Motor neuron (in vitro differentiated cells): ENCODE results near the gene ATP4A. TPM values are rescaled to one million over a fixed set of nuclear protein-coding genes. Genes with fewer than 3 reads are reported as not detected.
A peak's percentile ranks its signal among the peaks of the same experiment; 100 is the strongest.

ENCODE experiments used
- ATAC-seq, 8 experiments: fragments of 200-7000 bp; cut with Tn5 transposase; replicated peaks in 6 of 8; 2 replicates each; pipeline ENCODE4 v1.8.0; 2021; ENCODE audit warnings: mild to moderate bottlenecking in 8 of 8, moderate library complexity in 8 of 8
- H3K27ac ChIP-seq, 2 donors: fragments of 250-450 bp; sonication (Bioruptor Pico); 2 replicates each; pipeline ENCODE4 v1.9.0; 2021; ENCODE audit warnings: antibody characterized with exemption in 2 of 2, mild to moderate bottlenecking in 2 of 2, moderate library complexity in 1 of 2
- H3K4me1 ChIP-seq, 2 donors: fragments of 250-450 bp; sonication (Bioruptor Pico); replicated peaks in 1 of 2; 2 replicates each; pipeline ENCODE4 v1.6.1; 2021; ENCODE audit warnings: antibody characterized with exemption in 2 of 2, mild to moderate bottlenecking in 2 of 2, moderate library complexity in 1 of 2
- H3K4me3 ChIP-seq, 5 donors: fragments of 250-450 bp; sonication (Bioruptor Pico); 2 replicates each; pipeline ENCODE4 v1.9.0; 2021; ENCODE audit warnings: antibody characterized with exemption in 5 of 5, mild to moderate bottlenecking in 5 of 5, moderate library complexity in 4 of 5
- WGBS, 10 experiments: fragments of 450-650 bp; shearing (Covaris generic); methylation state at CpG; one replicate each; pipeline ENCODE4 v1.0.0; 2022; 5-methylcytosine and 5-hydroxymethylcytosine counted together
- in situ Hi-C, 9 experiments: fragments of 400-800 bp; cut with MboI; loops; one replicate each; pipeline ENCODE4 v1.15.0; 2021; ENCODE audit warnings: low sequenced_read_pairs in 9 of 9, low pct_unique_long_range_greater_than_20kb in 2 of 9; ENCODE audit not compliant: unreplicated experiment in 9 of 9
- total RNA-seq, 8 experiments: library from RNA; unstranded; fragments of 300-600 nt; gene quantifications; 2 replicates each; pipeline versions ENCODE4 v1.2.3 to v1.2.4, GENCODE V29; 2022

ATP4A gene
- total RNA-seq, 8 experiments from 2014 or later = 0.05 to 0.25 (median 0.11) TPM; not detected in 3

- Histone ChIP-seq H3K4me1 (peaks cover 0 to 5% of the 10 kb centered on the region in 2 donors), H3K27ac (no peak overlapping the region), H3K4me3 (no peak overlapping the region)
- in situ Hi-C loops = no loop called here
- WGBS, 10 experiments = 73 to 100% (median 88%) methylated on average over 1 to 5 of the region's 7 CpGs; no CpG with 5 or more reads in 4 of the 10 experiments
- ATAC-seq = no peak
Measured at GRCh38 chr19:35540356-35540927, 23.0 kb downstream of the ATP4A start.

- H3K27ac ChIP-seq = no peak overlapping the region
- in situ Hi-C loops = no loop called here
Measured at GRCh38 chr19:35539850-35540249, 23.6 kb downstream of the ATP4A start.

GRCh38 chr19:35539314-35539713 is 24.1 kb downstream of the ATP4A start:
- in situ Hi-C loops = no loop called here
- Histone ChIP-seq H3K4me3 (no peak overlapping the region), H3K4me1 (peaks cover 0 to 4% of the 10 kb centered on the region in 2 donors), H3K27ac (no peak overlapping the region)
- ATAC-seq = no peak
- WGBS, 10 experiments = 17 to 100% (median 80%) methylated on average over 1 to 4 of the region's 6 CpGs; no CpG with 5 or more reads in 3 of the 10 experiments

More at GRCh38 chr19:35539850-35540249, 23.6 kb downstream of the ATP4A start:
- WGBS, 10 experiments = 70 to 100% (median 80%) methylated on average over 1 to 2 of the region's 12 CpGs; no CpG with 5 or more reads in 6 of the 10 experiments
- Histone ChIP-seq H3K4me1 (peaks cover 0 to 5% of the 10 kb centered on the region in 2 donors), H3K4me3 (no peak overlapping the region)
- ATAC-seq = no peak

GRCh38 chr19:35534803-35535480 is 28.5 kb downstream of the ATP4A start:
- no peak for ATAC-seq
- Histone ChIP-seq H3K4me3 (no peak overlapping the region), H3K4me1 (no peaks in the 10 kb centered on the region), H3K27ac (no peak overlapping the region)
- in situ Hi-C loops = no loop called here
- WGBS, 10 experiments = 40 to 88% (median 50%) methylated on average over 2 to 5 of the region's 10 CpGs; no CpG with 5 or more reads in 5 of the 10 experiments

- in situ Hi-C loops = no loop called here
- peak in 3 of 8 experiments; percentile 38 to 53 (median 40) for ATAC-seq
- H3K4me1 ChIP-seq = no peaks in the 10 kb centered on the region
- no peak overlapping the region for H3K4me3 ChIP-seq
- H3K27ac ChIP-seq = no peak overlapping the region
- 47 to 81% methylated on average over 5 to 17 of the region's 30 CpGs; no CpG with 5 or more reads in 8 of the 10 experiments for WGBS, 10 experiments
Measured at GRCh38 chr19:35533822-35534392, 29.6 kb downstream of the ATP4A start.

GRCh38 chr19:35533201-35533821 is 30.1 kb downstream of the ATP4A start, which contains the start of gene GAPDHS:
Gene GAPDHS, plus strand, starts transcription at chr19:35533456. Its CDS starts 72 bp downstream, at chr19:35533528.
- Histone ChIP-seq H3K27ac (no peak within 1 kb of the TSS), H3K4me3 (no peak within 1 kb of the TSS), H3K4me1 (no peaks in the 10 kb centered on the region)
- whole genome bisulfite sequencing, 10 experiments = 15 to 100% (median 66%) methylated on average over 1 to 7 of the region's 39 CpGs; no CpG with 5 or more reads in 6 of the 10 experiments
- no peak for ATAC-seq
- in situ Hi-C loops = no loop called here

GRCh38 chr19:35531291-35531690 is 32.2 kb downstream of the ATP4A start:
- H3K4me1 ChIP-seq = no peaks in the 10 kb centered on the region
- 26 to 63% (median 49%) methylated on average over 3 to 4 of the region's 6 CpGs; no CpG with 5 or more reads in 4 of the 10 experiments for WGBS, 10 experiments
- in situ Hi-C loops = no loop called here
- no peak overlapping the region for H3K4me3 ChIP-seq
- H3K27ac ChIP-seq = no peak overlapping the region
- ATAC-seq = no peak

GRCh38 chr19:35529241-35530218 is 33.9 kb downstream of the ATP4A start:
- WGBS, 10 experiments = 33 to 90% (median 69%) methylated on average over 2 to 7 of the region's 19 CpGs; no CpG with 5 or more reads in 3 of the 10 experiments
- no peak for ATAC-seq

GRCh38 chr19:35528218-35529038 is 35.0 kb downstream of the ATP4A start, which contains the start of gene SBSN:
Gene SBSN, minus strand, starts transcription at chr19:35528311. Its CDS starts 30 bp downstream, at chr19:35528281.
- H3K4me3 ChIP-seq = no peak within 1 kb of the TSS
- WGBS, 10 experiments = 31 to 86% (median 60%) methylated on average over 1 to 5 of the region's 11 CpGs; no CpG with 5 or more reads in 3 of the 10 experiments
- in situ Hi-C loops = no loop called here

More at GRCh38 chr19:35529241-35530218, 33.9 kb downstream of the ATP4A start:
- no peak overlapping the region for H3K27ac ChIP-seq
- in situ Hi-C loops = no loop called here
- no peak overlapping the region for H3K4me3 ChIP-seq
- H3K4me1 ChIP-seq = no peaks in the 10 kb centered on the region

GRCh38 chr19:35525873-35526272 is 37.6 kb downstream of the ATP4A start:
- Histone ChIP-seq H3K27ac (no peak overlapping the region), H3K4me3 (no peak overlapping the region), H3K4me1 (no peaks in the 10 kb centered on the region)
- in situ Hi-C loops = no loop called here
- no peak for ATAC-seq
- 0 to 100% (median 51%) methylated on average over 1 to 3 of the region's 4 CpGs; no CpG with 5 or more reads in 6 of the 10 experiments for WGBS, 10 experiments

More at GRCh38 chr19:35528218-35529038, 35.0 kb downstream of the ATP4A start, which contains the start of gene SBSN:
- ATAC-seq = peak in 2 of 8 experiments; percentile 27 to 62
- Histone ChIP-seq H3K4me1 (no peaks in the 10 kb centered on the region), H3K27ac (no peak within 1 kb of the TSS)

- Histone ChIP-seq H3K4me3 (no peak overlapping the region), H3K27ac (no peak overlapping the region), H3K4me1 (no peaks in the 10 kb centered on the region)
- WGBS, 10 experiments = 0 to 61% (median 20%) methylated on average over 1 to 5 of the region's 11 CpGs; no CpG with 5 or more reads in 6 of the 10 experiments
- no peak for ATAC-seq
- in situ Hi-C loops = no loop called here
Measured at GRCh38 chr19:35524181-35524837, 39.1 kb downstream of the ATP4A start.
